Heart left ventricle (tissue), 16 donors: ENCODE measurements around the gene YJEFN3. TPM values are rescaled to one million over a fixed set of nuclear protein-coding genes. Genes with fewer than 3 reads are reported as not detected.
A peak's percentile ranks its signal among the peaks of the same experiment; 100 is the strongest.

Experiments used
- ATAC-seq, 4 donors: fragments of 200-7000 bp; cut with Tn5 transposase; one replicate each; pipeline ENCODE4 v1.9.1; 2020 to 2022; ENCODE audit warnings: moderate library complexity in 4 of 4, mild to moderate bottlenecking in 3 of 4, moderate number of reproducible peaks in 1 of 4
- DNase-seq, 5 donors: peaks; one replicate each; pipeline ENCODE4 v3.0.0-alpha.2; 2020
- H3K27ac ChIP-seq, 12 donors: fragments of 200-600 bp; sonication (generic) in 4 of 12; one replicate each; pipeline versions ENCODE4 v1.5.0 to v1.8.0; 2016 to 2022; ENCODE audit warnings: mild to moderate bottlenecking in 2 of 12
- H3K27me3 ChIP-seq, 9 donors: fragments of 200-600 bp; sonication (generic) in 2 of 9; one replicate each; pipeline versions ENCODE4 v1.5.1 to v1.8.0; 2016 to 2022; ENCODE audit warnings: mild to moderate bottlenecking in 3 of 9
- H3K36me3 ChIP-seq, 9 donors: fragments of 200-600 bp; sonication (generic) in 2 of 9; one replicate each; pipeline versions ENCODE4 v1.5.0 to v1.8.0; 2018 to 2022; ENCODE audit warnings: mild to moderate bottlenecking in 2 of 9
- H3K4me1 ChIP-seq, 12 donors: fragments of 200-600 bp; sonication (generic) in 4 of 12; one replicate each; pipeline versions ENCODE4 v1.5.0 to v1.8.0; 2016 to 2022; ENCODE audit warnings: mild to moderate bottlenecking in 3 of 12
- H3K4me3 ChIP-seq, 12 donors: fragments of 200-600 bp; sonication (generic) in 4 of 12; one replicate each; pipeline versions ENCODE4 v1.5.0 to v1.8.0; 2017 to 2022; ENCODE audit warnings: mild to moderate bottlenecking in 9 of 12, moderate library complexity in 4 of 12
- H3K9me3 ChIP-seq, 12 donors: fragments of 200-600 bp; sonication (generic) in 4 of 12; one replicate each; pipeline versions ENCODE4 v1.5.0 to v1.8.0; 2016 to 2022; ENCODE audit warnings: mild to moderate bottlenecking in 1 of 12
- CTCF ChIP-seq, 12 donors: fragments of 200-600 bp; sonication (generic) in 4 of 12; IDR thresholded peaks; one replicate each; pipeline versions ENCODE4 v1.5.0 to v1.8.0; 2018 to 2022; ENCODE audit warnings: antibody characterized with exemption in 12 of 12, mild to moderate bottlenecking in 5 of 12
- POLR2A ChIP-seq, 2 donors: fragments of 450-650 bp; IDR thresholded peaks; one replicate each; pipeline ENCODE4 v1.6.1; 2017; ENCODE audit warnings: antibody characterized with exemption in 2 of 2, mild to moderate bottlenecking in 2 of 2, moderate library complexity in 2 of 2
- WGBS, 4 donors: extraction: QIAGEN DNeasy Blood & Tissue Kit in 2 of 4; methylation state at CpG; one replicate each; pipeline versions ENCODE4 v1.1.5 to v1.1.7; 2013 to 2018; 5-methylcytosine and 5-hydroxymethylcytosine counted together
- intact Hi-C, 10 donors: fragments of 100-400 bp; cut with DNase I; formaldehyde crosslinking; loops; one replicate each; pipeline versions ENCODE4 v1.11.1 to v1.14.2; 2022
- polyA plus RNA-seq, 2 donors: library from polyadenylated mRNA; stranded (reverse); fragments of 200-250 nt; gene quantifications; one replicate each; pipeline ENCODE4 v1.2.3, GENCODE V29; 2013
- total RNA-seq, 9 donors: library from RNA; depleted of rRNA in 2 of 9; stranded (reverse); fragments of >200 nt in 2 of 9; fragmentation: NEBNext Ultra II Directional in 3 of 9; extraction: Animal tissue kit (Norgen Biotek cat#: 25700) in 3 of 9; gene quantifications; one replicate each; pipeline versions ENCODE4 v1.1.0 to v1.2.4, GENCODE V29; 2016 to 2023
- donor health status: ischemic (EF 13 %, LVEDD 7.1; RV severe dilation, severe dysfunction).
- donor health status: healthy with polysubstance abuse.
- donor health status: DM: no; HTN: yes; CAD: no.
- donor health status: DM: no; HTN: no; CAD: no.
- donor health status: ischemic (EF 25% LVEDD 6.9; RV normal size, moderate dysfunction).
- donor health status: ischemic (EF 25% LVEDD 5.7; RV mildly dilated, moderate dysfunction).
- donor health status: healthy.
- donor health status: DM: yes; HTN: yes; CAD: no.
- donor health status: ischemic (EF 35%, LVEDD 5.7; RV mildly dilated, moderate dysfunction).
- donor health status: nonischemic (EF 11% LVEDD 7.7; RV severe dilation, severe dysfunction).
- donor health status: DM: yes; HTN: yes; CAD: no.
- donor health status: PGD.
- donor health status: ischemic (EF 29% LVEDD 5.4; RV normal size, mild dysfunction).
- donor health status: nonischemic (EF 23%, LVEDD 6.1; RV moderate dilation, normal function).

YJEFN3 gene
- total and polyA plus RNA-seq, 11 donors: 1.2 to 5.4 (median 2.5) TPM; not detected in 1

GRCh38 chr19:19552798-19553197 is 24.1 kb downstream of the YJEFN3 start:
- Histone ChIP-seq H3K4me1 (peaks cover 0 to 15% (median 0%) of the 10 kb centered on the region in 12 donors), H3K4me3 (no peak overlapping the region), H3K27me3 (peaks cover 0 to 18% (median 0%) of the 10 kb centered on the region in 9 donors), H3K9me3 (no peaks in the 10 kb centered on the region), H3K36me3 (no peaks in the 10 kb centered on the region), H3K27ac (no peak overlapping the region)
- TF ChIP-seq CTCF (IDR thresholded peaks at IDR 0.05) (peak; percentile 23 to 66 (median 42)), POLR2A (IDR thresholded peaks at IDR 0.05) (no peak)
- intact Hi-C loops: loop anchor here in 1 of 10 donors (5.0 kb wide), 1 partner anchor 90 kb away; the partner anchor contains the start of gene GMIP
- 31 to 55% (median 53%) methylated on average over 3 to 6 of the region's 6 CpGs for WGBS, 4 donors
- peak in 2 of 4 donors; percentile 29 to 41 for ATAC-seq
- DNase-seq: no peak

- Histone ChIP-seq H3K4me3 (no peak overlapping the region), H3K9me3 (no peaks in the 10 kb centered on the region), H3K4me1 (peaks cover 0 to 9% (median 0%) of the 10 kb centered on the region in 12 donors), H3K36me3 (no peaks in the 10 kb centered on the region), H3K27ac (no peak overlapping the region), H3K27me3 (peaks cover 0 to 18% (median 0%) of the 10 kb centered on the region in 9 donors)
- no peak for ATAC-seq
- TF ChIP-seq POLR2A (IDR thresholded peaks at IDR 0.05): no peak
- no peak for TF ChIP-seq CTCF (IDR thresholded peaks at IDR 0.05)
- intact Hi-C loops: loop anchor here in 1 of 10 donors (1.0 to 5.0 kb wide), 2 partner anchors 21 to 89 kb away; partner anchors contain the start of gene GMIP
- 88 to 93% (median 91%) methylated on average over 10 of the region's 10 CpGs for WGBS, 4 donors
- DNase-seq: no peak
These were observed 25.0 kb downstream of the YJEFN3 start for GRCh38 chr19:19553670-19554069.

- peaks cover 0 to 18% (median 0%) of the 10 kb centered on the region in 9 donors for H3K27me3 ChIP-seq
- no peak overlapping the region for H3K4me3 ChIP-seq
- TF ChIP-seq CTCF (IDR thresholded peaks at IDR 0.05) (peak; percentile 58 to 88 (median 72)), POLR2A (IDR thresholded peaks at IDR 0.05) (no peak)
- H3K4me1 ChIP-seq: peaks cover 0 to 9% (median 0%) of the 10 kb centered on the region in 12 donors
- no peak overlapping the region for H3K27ac ChIP-seq
- intact Hi-C loops: loop anchor here in 2 of 10 donors (1.0 to 5.0 kb wide), 3 partner anchors 22 to 88 kb away; partner anchors contain the start of gene GMIP (in 1 of the 2)
- H3K36me3 ChIP-seq: no peaks in the 10 kb centered on the region
- WGBS, 4 donors: 61 to 70% (median 66%) methylated on average over 34 of the region's 34 CpGs
- H3K9me3 ChIP-seq: no peaks in the 10 kb centered on the region
- ATAC-seq (peak in 3 of 4 donors; percentile 48 to 63 (median 48)), DNase-seq (peak in 2 of 5 donors; percentile 51 to 58)
These were observed 25.6 kb downstream of the YJEFN3 start for GRCh38 chr19:19554074-19555023.

GRCh38 chr19:19558055-19558454 is 29.3 kb downstream of the YJEFN3 start:
- Histone ChIP-seq H3K4me1 (no peaks in the 10 kb centered on the region), H3K36me3 (no peaks in the 10 kb centered on the region), H3K9me3 (no peaks in the 10 kb centered on the region), H3K27me3 (peaks cover 0 to 6% (median 0%) of the 10 kb centered on the region in 9 donors), H3K4me3 (no peak overlapping the region), H3K27ac (no peak overlapping the region)
- WGBS, 4 donors: 79 to 91% (median 85%) methylated on average over 13 to 15 of the region's 15 CpGs
- TF ChIP-seq CTCF (IDR thresholded peaks at IDR 0.05) (no peak), POLR2A (IDR thresholded peaks at IDR 0.05) (no peak)
- DNase-seq: no peak
- peak in 1 of 4 donors; percentile 23 for ATAC-seq
- intact Hi-C loops: loop anchor here in 1 of 10 donors (5.0 kb wide), 1 partner anchor 74 kb away; no protein-coding TSS in a partner anchor
